GM21723 (cell line): ENCODE measurements around the gene SLC50A1.

ENCODE experiments used
- ATAC-seq: cut with Tn5 transposase; IDR thresholded peaks from one replicate; pipeline ENCODE4 v1.9.1; 2021; ENCODE audit warnings: mild to moderate bottlenecking, moderate library complexity; ENCODE audit not compliant: unreplicated experiment

The SLC50A1 gene

DNA sequence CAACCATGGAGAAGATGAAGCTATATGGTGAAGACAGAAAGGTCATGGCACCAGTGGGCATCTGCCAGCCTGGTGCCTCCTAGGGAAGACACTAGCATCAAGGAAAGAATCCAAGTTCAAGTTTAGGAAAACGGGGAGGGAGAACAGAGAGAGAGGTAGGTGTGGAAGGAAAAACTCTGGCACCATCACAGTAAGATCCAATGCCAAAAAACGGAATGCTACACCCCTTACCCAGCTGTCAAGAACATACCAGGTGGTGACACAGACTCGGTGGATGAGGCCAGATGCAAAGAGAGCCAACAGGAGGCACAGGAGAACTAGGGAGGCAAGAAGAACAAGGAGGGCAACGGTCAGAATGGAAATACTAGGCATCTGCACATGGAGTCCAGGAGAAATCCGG, 33.9 kb downstream of the SLC50A1 start:
- no peak for ATAC-seq

- ATAC-seq = no peak
Measured at GRCh38 chr1:155170101-155170785, 34.6 kb downstream of the SLC50A1 start.

DNA sequence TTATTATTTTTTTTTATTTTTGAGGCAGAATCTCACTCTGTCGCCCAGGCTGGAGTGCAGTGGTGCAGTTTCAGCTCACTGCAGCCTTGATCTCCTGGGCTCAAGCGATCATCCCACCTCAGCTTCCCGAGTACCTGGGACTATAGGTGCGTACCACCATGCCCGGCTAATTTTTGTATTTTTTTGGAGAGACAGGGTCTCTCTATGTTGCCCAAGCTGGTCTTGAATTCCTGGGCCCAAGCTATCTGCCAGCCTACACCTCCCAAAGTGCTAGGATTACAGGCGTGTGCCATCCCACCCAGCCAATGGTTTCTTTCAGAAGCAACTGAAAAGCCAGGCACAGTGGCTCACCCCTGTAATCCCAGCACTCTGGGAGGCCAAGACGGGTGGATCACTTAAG, 35.2 kb downstream of the SLC50A1 start:
- ATAC-seq = no peak

DNA sequence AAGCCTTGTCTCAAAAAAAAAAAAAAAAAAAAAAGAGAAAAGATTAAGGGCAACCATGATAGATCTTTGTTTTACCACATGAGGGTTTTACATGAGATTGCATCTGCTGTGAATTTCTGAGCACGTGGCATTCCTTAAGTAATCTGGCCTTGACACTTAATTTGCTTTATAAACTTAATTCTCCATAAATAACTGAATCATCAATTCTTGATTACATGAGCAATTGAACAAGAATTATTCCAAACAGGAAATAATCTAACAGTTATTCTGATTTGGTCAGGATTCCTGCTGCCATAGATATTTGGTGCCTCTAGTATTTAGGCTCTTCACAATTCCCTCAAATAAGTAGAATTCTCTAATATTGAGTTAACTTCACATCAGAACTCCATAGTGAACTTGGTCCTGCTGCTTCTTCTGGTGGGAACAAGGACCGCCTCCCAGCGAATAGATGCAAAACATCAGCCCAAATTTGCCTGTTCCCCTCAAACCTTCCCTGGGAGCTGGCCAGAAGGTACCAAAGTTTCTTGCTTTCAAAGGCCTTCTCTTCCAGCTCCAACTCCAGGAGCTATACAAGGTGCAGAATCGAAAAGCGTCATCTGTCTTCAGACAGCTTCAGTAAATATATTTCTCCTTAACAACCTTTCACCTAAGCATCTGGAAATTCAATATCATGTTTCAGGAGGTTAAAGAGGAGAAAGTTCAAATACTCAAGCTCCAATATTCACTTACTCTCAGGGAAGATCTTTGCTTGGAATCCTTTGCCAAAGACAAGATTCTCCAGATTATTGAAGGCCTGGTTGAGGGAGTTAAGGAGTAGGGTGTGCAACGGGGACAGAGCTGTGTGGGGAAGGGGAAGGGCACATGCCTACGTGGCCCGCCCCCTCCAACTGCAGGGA, 36.4 kb downstream of the SLC50A1 start:
- peak; percentile 17 for ATAC-seq

DNA sequence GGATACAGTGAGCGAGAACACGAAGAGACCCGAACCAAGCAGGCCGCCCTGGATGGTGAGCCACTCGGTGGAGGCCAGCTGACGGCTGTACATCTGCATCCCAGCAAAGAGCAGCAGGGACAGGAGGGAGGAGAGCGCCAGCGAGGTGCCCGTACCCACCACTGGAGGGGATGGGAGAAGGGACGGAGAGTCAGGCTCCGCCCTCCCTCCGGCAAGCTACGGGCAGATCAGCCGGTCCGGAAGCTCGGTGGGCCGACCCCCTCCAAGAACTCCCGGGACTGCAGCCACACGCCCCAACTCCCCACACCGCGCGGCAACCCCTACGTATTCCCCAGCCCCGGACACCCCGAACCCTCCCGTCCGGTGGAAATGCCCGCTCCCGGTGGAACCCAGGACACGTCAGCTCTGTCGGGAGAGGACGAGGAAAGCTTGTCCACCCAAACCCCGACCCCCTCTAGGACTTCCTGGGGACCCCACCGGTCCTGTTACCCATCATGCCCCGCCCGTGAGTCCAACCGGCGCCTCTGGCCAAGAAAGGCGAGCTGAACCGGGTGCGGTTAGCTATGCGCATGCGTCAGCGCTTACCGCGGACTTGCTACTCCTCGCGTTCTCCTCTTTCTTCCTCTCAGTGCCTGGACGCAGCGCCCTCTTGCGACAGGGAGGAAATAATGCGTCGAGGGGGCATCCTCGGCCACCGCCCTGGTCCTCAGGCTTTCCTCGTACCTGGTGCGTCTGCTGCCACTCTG, 37.3 kb downstream of the SLC50A1 start, which contains the start of gene KRTCAP2:
TSS of gene KRTCAP2 (minus strand) at position 573 of the 746 bp plus-strand sequence. CDS start at position 493, 80 bp downstream.
- ATAC-seq = peak; percentile 73

GRCh38 chr1:155173478-155174323, 38.0 kb downstream of the SLC50A1 start, which contains the start of gene TRIM46:
TSS of gene TRIM46 (plus strand) at chr1:155173849. CDS start at chr1:155173967, 118 bp downstream.
- no peak for ATAC-seq

DNA sequence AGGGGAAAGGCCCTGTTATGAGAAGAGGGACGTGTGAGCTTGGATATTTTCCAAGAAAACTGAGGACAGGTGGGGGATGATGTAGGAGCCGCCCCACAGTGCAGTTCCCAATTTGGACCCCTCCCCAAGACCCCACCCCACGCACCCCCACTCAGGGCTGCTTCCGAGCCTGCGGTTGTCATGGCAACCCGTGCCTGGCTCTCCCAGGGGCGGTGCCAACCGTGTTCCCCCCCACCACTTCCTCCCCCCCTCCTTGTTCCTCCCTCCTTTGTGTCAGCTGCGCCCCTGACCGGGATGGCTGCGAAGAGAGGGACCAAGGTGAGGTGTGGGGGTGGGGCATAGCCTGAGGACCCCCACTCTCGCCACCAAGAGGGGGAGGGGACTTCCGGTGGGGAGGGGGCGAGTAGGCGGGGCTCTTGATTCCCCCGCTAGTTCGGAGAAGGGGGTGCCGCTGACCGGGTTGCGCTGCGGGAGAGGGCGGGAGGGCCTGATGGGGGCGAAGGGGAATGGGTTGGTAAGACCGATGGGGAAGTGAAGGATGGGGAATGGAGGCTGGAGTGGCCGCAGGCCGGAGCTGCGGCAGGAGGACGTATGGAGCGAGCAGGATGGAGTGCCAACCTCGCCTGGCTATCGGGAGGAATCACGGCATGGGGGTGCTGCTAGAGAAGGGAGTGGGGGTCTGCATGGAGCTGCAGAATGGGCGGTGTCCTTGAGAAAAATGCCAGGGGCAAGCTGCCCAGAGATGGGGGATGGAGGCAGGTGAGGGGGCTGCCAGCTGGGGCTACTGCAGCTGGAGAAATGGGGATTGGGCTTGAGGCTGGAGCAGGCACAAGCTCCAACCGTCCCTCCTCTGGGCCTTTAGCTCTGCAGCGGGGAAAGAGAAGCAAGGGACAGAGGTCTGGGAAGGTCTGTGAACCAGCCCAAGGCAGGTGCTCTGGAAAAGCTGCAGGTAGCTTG, 39.0 kb downstream of the SLC50A1 start:
- ATAC-seq = no peak

GRCh38 chr1:155175281-155175926, 39.8 kb downstream of the SLC50A1 start:
- ATAC-seq = no peak

- ATAC-seq = no peak
Measured at GRCh38 chr1:155175927-155176371, 40.3 kb downstream of the SLC50A1 start.

DNA sequence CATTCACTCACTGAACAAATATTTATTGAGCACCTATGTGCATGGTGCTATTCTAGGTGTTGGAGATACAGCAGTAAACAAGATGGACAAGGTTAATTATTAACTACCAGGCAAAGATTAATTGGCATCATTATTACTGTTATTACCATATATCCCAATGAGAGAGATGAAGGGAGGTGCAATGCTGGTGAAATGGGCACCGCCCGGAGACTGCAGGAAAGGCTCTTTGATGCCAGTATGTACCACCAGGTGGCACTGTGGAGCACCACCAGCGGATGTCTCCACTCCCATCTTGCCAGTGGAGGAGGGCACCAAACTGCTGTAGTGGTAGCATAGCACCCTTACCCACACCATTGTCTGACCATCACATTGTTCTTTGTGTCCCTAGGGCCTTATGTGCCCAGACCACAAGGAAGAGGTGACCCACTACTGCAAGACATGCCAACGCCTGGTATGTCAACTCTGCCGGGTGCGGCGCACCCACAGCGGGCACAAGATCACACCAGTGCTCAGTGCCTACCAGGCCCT, 41.0 kb downstream of the SLC50A1 start:
- no peak for ATAC-seq

DNA sequence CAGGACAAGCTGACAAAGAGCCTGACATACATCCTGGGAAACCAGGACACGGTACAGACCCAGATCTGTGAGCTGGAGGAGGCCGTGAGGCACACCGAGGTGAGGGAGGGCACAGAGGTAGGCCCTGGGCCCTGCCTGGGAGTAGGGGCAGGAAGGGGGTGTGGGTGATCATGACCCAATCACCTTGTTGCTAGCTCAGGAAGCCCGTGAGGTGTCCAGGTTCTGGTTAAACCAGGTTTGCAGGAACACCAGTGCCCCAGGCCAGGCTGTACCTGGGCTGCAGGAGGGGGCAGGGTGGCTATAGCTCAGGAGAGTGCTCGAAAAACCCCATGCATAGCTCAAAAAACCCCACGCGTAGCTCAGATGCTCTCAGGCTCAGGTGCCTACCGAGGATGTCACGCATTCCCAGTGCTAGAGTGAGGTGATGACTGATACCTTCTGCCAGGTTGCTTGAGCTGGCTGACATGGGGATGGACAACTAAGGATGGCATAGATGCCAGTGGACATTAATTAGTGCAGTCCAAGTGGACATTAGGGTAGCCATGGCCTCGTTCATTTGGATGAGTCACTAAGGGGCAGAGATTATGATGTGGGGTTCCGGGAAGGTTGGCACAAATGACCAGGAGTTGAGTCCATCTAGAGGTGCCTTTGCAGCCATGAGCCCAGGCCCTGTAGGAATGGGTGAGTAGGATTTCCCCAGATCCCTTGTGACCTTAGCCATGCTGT, 41.7 kb downstream of the SLC50A1 start:
- no peak for ATAC-seq

DNA sequence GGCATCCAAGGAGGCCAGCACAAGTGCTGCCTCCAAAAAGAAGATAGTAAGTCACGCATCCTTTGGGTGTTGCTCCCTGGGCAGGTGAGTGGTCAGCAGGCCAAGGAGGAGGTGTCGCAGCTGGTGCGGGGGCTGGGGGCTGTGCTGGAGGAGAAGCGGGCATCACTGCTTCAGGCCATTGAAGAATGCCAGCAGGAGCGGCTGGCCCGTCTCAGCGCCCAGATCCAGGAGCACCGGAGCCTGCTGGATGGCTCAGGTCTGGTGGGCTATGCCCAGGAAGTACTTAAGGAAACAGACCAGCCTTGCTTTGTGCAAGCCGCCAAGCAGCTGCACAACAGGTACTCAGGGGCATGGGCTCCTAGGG, 42.2 kb downstream of the SLC50A1 start:
- no peak for ATAC-seq

GRCh38 chr1:155178441-155179111, 42.9 kb downstream of the SLC50A1 start:
- no peak for ATAC-seq

DNA sequence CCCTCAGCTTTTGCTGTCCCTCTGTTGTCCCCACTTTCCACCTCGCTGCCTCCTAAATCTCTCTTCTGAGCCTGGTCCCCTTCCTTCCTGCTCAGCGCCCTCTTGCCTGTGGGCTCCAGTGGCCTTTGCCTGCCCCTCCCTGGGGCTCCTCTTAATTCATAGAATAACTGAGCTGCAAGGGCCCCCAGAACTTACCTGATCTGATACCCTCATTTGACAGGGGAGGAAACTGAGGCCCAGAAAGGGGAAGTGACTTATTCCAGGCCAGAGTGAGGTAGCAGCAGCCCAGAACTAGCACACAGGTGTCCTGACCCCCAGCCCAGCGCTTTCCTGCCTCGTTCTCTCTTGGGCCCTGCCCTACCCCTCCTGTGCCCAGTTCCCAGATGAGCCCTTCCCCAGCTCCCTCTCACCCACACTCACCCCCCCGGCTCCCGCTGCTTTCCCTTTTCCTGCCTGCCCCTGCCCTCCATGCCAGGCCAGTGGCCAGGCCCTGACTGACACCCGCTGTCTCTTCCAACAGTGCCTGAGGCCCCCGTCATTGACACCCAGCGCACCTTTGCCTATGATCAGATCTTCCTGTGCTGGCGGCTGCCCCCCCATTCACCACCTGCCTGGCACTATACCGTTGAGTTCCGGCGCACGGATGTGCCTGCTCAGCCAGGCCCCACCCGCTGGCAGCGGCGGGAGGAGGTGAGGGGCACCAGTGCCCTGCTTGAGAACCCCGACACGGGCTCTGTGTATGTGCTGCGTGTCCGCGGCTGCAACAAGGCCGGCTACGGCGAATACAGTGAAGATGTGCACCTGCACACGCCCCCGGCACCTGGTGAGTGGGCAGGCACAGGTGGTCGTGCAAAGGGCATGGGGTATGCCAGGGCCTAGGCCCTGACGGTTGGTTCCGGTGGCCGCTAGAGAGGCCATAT, 43.7 kb downstream of the SLC50A1 start:
- ATAC-seq = no peak

GRCh38 chr1:155181371-155182051, 45.9 kb downstream of the SLC50A1 start:
- no peak for ATAC-seq
